Cardiac fibroblast (primary cell): ENCODE data around the gene ARHGEF18.

ENCODE experiments used
- DNase-seq, 2 donors: peaks; one replicate each; pipeline versions ENCODE4 v3.0.0 to v3.0.0-alpha.2; 2010; ENCODE audit warnings: low read depth in 2 of 2
- H3K4me3 ChIP-seq, 2 donors: replicated peaks in 1 of 2; 1 replicate in 1 of 2; 2 replicates in 1 of 2; pipeline ENCODE4 v1.5.1; 2011; ENCODE audit warnings: low read depth in 2 of 2, low read length in 2 of 2, mild to moderate bottlenecking in 2 of 2, moderate library complexity in 1 of 2
- TF ChIP-seq, protein P1 (sequence below): IDR thresholded peaks from one replicate; pipeline ENCODE4 v1.5.1; 2011; ENCODE audit warnings: low read depth, mild to moderate bottlenecking, low read length, inconsistent platforms

ARHGEF18 gene

DNA sequence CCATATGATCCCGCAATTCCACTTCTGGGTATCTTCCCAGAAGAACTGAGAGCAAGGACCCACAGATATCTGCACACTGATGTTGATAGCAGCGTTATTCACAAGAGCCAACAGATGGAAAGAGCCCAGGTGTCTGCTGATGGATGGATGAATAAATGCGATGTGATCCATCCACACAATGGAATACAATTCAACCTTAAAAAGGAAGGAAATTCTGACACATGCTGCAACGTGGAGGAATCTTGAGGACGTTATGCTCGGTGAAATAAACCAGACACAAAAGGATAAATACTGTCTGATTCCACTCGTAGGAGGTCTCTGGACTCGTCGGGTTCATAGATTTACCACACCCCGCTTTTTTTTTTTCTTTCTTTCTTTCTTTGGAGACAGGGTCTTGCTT is 21.8 kb downstream of the ARHGEF18 start:
- DNase-seq, result no peak
- H3K4me3 ChIP-seq, result no peak overlapping the region
- TF ChIP-seq, protein P1, sequence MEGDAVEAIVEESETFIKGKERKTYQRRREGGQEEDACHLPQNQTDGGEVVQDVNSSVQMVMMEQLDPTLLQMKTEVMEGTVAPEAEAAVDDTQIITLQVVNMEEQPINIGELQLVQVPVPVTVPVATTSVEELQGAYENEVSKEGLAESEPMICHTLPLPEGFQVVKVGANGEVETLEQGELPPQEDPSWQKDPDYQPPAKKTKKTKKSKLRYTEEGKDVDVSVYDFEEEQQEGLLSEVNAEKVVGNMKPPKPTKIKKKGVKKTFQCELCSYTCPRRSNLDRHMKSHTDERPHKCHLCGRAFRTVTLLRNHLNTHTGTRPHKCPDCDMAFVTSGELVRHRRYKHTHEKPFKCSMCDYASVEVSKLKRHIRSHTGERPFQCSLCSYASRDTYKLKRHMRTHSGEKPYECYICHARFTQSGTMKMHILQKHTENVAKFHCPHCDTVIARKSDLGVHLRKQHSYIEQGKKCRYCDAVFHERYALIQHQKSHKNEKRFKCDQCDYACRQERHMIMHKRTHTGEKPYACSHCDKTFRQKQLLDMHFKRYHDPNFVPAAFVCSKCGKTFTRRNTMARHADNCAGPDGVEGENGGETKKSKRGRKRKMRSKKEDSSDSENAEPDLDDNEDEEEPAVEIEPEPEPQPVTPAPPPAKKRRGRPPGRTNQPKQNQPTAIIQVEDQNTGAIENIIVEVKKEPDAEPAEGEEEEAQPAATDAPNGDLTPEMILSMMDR, result no peak

GRCh38 chr19:7371001-7371400 is 22.3 kb downstream of the ARHGEF18 start:
- DNase-seq, result no peak
- no peak overlapping the region for H3K4me3 ChIP-seq
- TF ChIP-seq, protein P1, result no peak

DNA sequence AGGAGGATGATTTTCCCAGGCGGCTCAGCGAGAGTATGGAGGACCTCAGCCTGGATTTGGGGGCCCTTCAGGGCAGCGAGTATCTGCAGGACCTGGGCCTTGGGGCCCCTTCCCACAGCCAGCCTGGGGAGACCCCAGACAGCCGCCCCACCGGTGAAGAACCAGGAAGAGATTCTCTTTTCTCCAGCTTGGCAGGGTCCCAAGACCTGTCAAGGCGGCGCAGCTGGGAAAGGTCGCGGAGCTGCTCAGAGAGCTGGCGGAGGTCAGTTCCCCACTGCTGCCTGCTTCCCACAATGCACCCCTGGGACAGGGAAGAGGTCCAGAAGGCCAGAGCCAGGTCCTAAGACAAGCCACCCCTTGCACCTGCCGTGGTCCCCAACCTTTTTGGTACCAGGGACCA is 24.1 kb downstream of the ARHGEF18 start:
- H3K4me3 ChIP-seq, result no peak overlapping the region
- no peak for DNase-seq
- TF ChIP-seq, protein P1, result no peak

GRCh38 chr19:7373862-7374261 is 25.1 kb downstream of the ARHGEF18 start:
- TF ChIP-seq, protein P1, result no peak
- DNase-seq, result no peak
- no peak overlapping the region for H3K4me3 ChIP-seq

GRCh38 chr19:7376151-7376852 is 27.6 kb downstream of the ARHGEF18 start:
- DNase-seq, result no peak
- no peak overlapping the region for H3K4me3 ChIP-seq
- TF ChIP-seq, protein P1, result no peak

DNA sequence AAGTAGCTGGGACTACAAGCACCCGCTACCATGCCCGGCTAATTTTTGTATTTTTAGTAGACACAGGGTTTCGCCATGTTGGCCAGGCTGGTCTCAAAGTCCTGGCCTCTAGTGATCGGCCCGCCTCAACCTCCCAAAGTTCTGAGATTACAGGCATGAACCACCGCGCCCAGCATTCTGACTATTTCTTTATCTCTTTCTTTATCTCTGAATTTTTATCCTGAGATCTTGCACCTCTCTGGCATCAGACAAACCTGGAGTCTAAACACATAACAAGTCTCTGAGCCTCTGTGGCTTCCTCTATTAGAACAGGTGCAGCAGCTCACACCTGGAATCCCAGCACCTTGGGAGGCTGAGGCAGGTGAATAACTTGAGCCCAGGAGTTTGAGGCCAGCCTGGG is 28.5 kb downstream of the ARHGEF18 start:
- no peak overlapping the region for H3K4me3 ChIP-seq
- TF ChIP-seq, protein P1, result no peak
- no peak for DNase-seq

GRCh38 chr19:7381073-7381390 is 32.3 kb downstream of the ARHGEF18 start:
- TF ChIP-seq, protein P1, result no peak
- no peak for DNase-seq
- no peak overlapping the region for H3K4me3 ChIP-seq
